GM12864 (cell line): ENCODE results near the gene TRA2A.
A peak's percentile ranks its signal among the peaks of the same experiment; 100 is the strongest.

Experiments
- DNase-seq: peaks from one replicate; pipeline ENCODE4 v3.0.0-alpha.2; 2011; ENCODE audit warnings: low read depth
- H3K4me3 ChIP-seq: 2 replicates; pipeline ENCODE4 v1.5.1; 2011; ENCODE audit warnings: mild to moderate bottlenecking, low read depth, low read length, control low read depth
- CTCF ChIP-seq: IDR thresholded peaks from 2 replicates; pipeline ENCODE4 v1.5.1; 2011; ENCODE audit warnings: low read depth, mild to moderate bottlenecking, moderate library complexity, low read length, control low read depth, inconsistent platforms; ENCODE audit errors: missing control alignments

Gene TRA2A

GRCh38 chr7:23544913-23545354, 13.2 kb upstream of the TRA2A start:
- H3K4me3 ChIP-seq = no peak overlapping the region
- TF ChIP-seq CTCF = peak; percentile 75
- peak; percentile 47 for DNase-seq

GRCh38 chr7:23542752-23543151, 11.0 kb upstream of the TRA2A start:
- no peak overlapping the region for H3K4me3 ChIP-seq
- no peak for TF ChIP-seq CTCF
- no peak for DNase-seq

- TF ChIP-seq CTCF = no peak
- no peak overlapping the region for H3K4me3 ChIP-seq
- no peak for DNase-seq
Measured at GRCh38 chr7:23539494-23539907, 7.7 kb upstream of the TRA2A start.

- no peak overlapping the region for H3K4me3 ChIP-seq
- DNase-seq = no peak
- no peak for TF ChIP-seq CTCF
Measured at GRCh38 chr7:23538301-23538700, 6.5 kb upstream of the TRA2A start.

GRCh38 chr7:23533238-23533604, 1.4 kb upstream of the TRA2A start:
- no peak for TF ChIP-seq CTCF
- H3K4me3 ChIP-seq = no peak overlapping the region
- no peak for DNase-seq

- peak overlapping the region; percentile 92 for H3K4me3 ChIP-seq
- no peak for DNase-seq
- TF ChIP-seq CTCF = no peak
Measured at GRCh38 chr7:23532490-23533237, 883 bp upstream of the TRA2A start.
